Measurements from ENCODE around the gene TTF1.

GRCh38 chr9:132410642-132411041 is 4.0 kb upstream of the TTF1 start:
- TF ChIP-seq CTCF (IDR thresholded peaks at IDR 0.05) (no peak), POLR2A (IDR thresholded peaks at IDR 0.05) (no peak), POLR2AphosphoS5 (IDR thresholded peaks at IDR 0.05) (no peak)
